ENCODE results near the gene GREB1L.
"Not testable (repeated sequence)": the region's sequence is repeated elsewhere in the genome, so short reads cannot be mapped to it uniquely, and the experiment has no call there.

The GREB1L gene

GRCh38 chr18:21306368-21306767 lies 64.3 kb downstream of the GREB1L start:
- no peak for DNase-seq (ENCODE audit: low read depth)

GRCh38 chr18:21307578-21307977 lies 65.5 kb downstream of the GREB1L start:
- DNase-seq (ENCODE audit: low read depth): no peak

- DNase-seq (ENCODE audit: low read depth): no peak
Observed at GRCh38 chr18:21309248-21309647, 67.2 kb downstream of the GREB1L start.

- not testable (repeated sequence) for DNase-seq (ENCODE audit: low read depth)
Observed at GRCh38 chr18:21311980-21312379, 69.9 kb downstream of the GREB1L start.

- DNase-seq (ENCODE audit: low read depth): no peak
Observed at GRCh38 chr18:21313576-21313975, 71.5 kb downstream of the GREB1L start.

- no peak for DNase-seq (ENCODE audit: low read depth)
Observed at GRCh38 chr18:21314724-21315123, 72.7 kb downstream of the GREB1L start.

- not testable (repeated sequence) for DNase-seq (ENCODE audit: low read depth)
Observed at GRCh38 chr18:21315126-21315525, 73.1 kb downstream of the GREB1L start.

- DNase-seq (ENCODE audit: low read depth): no peak
Observed at GRCh38 chr18:21315741-21316197, 73.7 kb downstream of the GREB1L start.

GRCh38 chr18:21316296-21316695 lies 74.3 kb downstream of the GREB1L start:
- no peak for DNase-seq (ENCODE audit: low read depth)

- no peak for DNase-seq (ENCODE audit: low read depth)
Observed at GRCh38 chr18:21321711-21322110, 79.7 kb downstream of the GREB1L start.

GRCh38 chr18:21327101-21327500 lies 85.1 kb downstream of the GREB1L start:
- no peak for DNase-seq (ENCODE audit: low read depth)

- no peak for DNase-seq (ENCODE audit: low read depth)
Observed at GRCh38 chr18:21330122-21330701, 88.2 kb downstream of the GREB1L start.

GRCh38 chr18:21331065-21331464 lies 89.0 kb downstream of the GREB1L start:
- DNase-seq (ENCODE audit: low read depth): no peak

GRCh38 chr18:21335927-21336488 lies 94.0 kb downstream of the GREB1L start:
- no peak for DNase-seq (ENCODE audit: low read depth)

- no peak for DNase-seq (ENCODE audit: low read depth)
Observed at GRCh38 chr18:21336846-21337245, 94.8 kb downstream of the GREB1L start.

GRCh38 chr18:21341141-21341540 lies 99.1 kb downstream of the GREB1L start:
- DNase-seq (ENCODE audit: low read depth): no peak

- DNase-seq (ENCODE audit: low read depth): no peak
Observed at GRCh38 chr18:21342372-21342771, 100.3 kb downstream of the GREB1L start.

- no peak for DNase-seq (ENCODE audit: low read depth)
Observed at GRCh38 chr18:21344860-21345259, 102.8 kb downstream of the GREB1L start.

- no peak for DNase-seq (ENCODE audit: low read depth)
Observed at GRCh38 chr18:21345840-21346239, 103.8 kb downstream of the GREB1L start.

- DNase-seq (ENCODE audit: low read depth): no peak
Observed at GRCh38 chr18:21359746-21360145, 117.7 kb downstream of the GREB1L start.

GRCh38 chr18:21361307-21361880 lies 119.4 kb downstream of the GREB1L start:
- no peak for DNase-seq (ENCODE audit: low read depth)

- DNase-seq (ENCODE audit: low read depth): no peak
Observed at GRCh38 chr18:21362831-21363230, 120.8 kb downstream of the GREB1L start.

- DNase-seq (ENCODE audit: low read depth): no peak
Observed at GRCh38 chr18:21363348-21363747, 121.3 kb downstream of the GREB1L start.

GRCh38 chr18:21364471-21364870 lies 122.4 kb downstream of the GREB1L start:
- no peak for DNase-seq (ENCODE audit: low read depth)

All from activated gamma-delta T cell treated with anti-CD3 and anti-CD28 coated beads, Interleukin-2, amount 50 U/mL, for 16 hours (primary cell).